ENCODE measurements around the gene SPON1.

DNA sequence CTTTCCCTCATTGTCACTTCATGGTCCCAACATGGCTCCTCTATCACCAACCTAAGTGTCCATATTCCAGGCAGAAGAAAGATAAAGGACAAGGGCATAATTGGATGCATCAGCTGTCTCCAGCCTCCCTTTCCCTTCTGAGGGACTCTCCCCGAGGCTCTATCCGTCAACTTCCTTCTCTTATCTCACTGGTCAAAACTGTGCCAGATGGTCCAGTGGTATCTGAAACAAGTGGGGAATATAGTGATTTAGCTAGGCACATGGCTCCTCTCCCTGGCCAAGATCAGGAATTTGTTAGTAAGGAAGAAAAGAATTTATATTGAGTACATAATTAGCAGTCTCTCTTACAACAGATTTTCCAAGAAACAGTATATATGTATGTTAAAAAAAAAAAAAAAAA is 12.6 kb upstream of the SPON1 start:
- TF ChIP-seq, protein P1, sequence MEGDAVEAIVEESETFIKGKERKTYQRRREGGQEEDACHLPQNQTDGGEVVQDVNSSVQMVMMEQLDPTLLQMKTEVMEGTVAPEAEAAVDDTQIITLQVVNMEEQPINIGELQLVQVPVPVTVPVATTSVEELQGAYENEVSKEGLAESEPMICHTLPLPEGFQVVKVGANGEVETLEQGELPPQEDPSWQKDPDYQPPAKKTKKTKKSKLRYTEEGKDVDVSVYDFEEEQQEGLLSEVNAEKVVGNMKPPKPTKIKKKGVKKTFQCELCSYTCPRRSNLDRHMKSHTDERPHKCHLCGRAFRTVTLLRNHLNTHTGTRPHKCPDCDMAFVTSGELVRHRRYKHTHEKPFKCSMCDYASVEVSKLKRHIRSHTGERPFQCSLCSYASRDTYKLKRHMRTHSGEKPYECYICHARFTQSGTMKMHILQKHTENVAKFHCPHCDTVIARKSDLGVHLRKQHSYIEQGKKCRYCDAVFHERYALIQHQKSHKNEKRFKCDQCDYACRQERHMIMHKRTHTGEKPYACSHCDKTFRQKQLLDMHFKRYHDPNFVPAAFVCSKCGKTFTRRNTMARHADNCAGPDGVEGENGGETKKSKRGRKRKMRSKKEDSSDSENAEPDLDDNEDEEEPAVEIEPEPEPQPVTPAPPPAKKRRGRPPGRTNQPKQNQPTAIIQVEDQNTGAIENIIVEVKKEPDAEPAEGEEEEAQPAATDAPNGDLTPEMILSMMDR (IDR thresholded peaks at IDR 0.05), result no peak
- no peak for TF ChIP-seq EZH2 (IDR thresholded peaks at IDR 0.05; ENCODE audit: borderline replicate concordance, insufficient read depth, low read depth, low read length, poor library complexity, severe bottlenecking)

Data from B cell (primary cell).